GM19351 (cell line): ENCODE data around the gene GMPR.

ENCODE experiments used
- ATAC-seq: cut with Tn5 transposase; IDR thresholded peaks from one replicate; pipeline ENCODE4 v1.9.1; 2021; ENCODE audit warnings: mild to moderate bottlenecking, moderate library complexity; ENCODE audit not compliant: unreplicated experiment

The GMPR gene

DNA sequence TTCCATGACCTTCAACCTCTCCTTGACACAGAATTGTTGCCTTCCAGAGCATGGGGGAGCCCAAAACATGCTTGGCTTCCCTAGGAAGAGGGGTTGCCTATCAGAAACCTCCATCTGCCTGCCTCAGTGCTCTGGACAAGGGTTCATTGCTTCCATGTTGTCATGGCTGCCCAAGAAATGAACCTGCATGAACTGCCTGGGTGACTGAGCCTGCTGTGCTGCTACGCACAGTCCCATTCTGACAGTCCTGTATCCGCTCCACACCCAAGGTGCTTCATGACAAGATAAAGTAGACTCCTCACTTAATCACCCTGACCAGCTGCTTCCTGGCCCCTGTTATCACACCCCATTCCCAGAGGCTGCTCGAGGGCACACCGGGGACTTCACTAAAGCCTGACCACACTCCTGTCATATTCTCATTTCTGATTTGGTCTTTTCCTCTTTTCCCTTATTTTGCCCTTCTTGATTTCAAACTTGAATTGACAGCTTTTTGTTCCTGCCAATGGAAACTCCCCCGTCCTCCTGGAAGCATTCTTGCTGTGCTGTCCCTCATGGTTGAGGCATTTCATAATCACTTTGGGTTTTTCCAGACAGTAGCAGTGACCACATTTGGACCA, 31.9 kb downstream of the GMPR start:
- no peak for ATAC-seq

DNA sequence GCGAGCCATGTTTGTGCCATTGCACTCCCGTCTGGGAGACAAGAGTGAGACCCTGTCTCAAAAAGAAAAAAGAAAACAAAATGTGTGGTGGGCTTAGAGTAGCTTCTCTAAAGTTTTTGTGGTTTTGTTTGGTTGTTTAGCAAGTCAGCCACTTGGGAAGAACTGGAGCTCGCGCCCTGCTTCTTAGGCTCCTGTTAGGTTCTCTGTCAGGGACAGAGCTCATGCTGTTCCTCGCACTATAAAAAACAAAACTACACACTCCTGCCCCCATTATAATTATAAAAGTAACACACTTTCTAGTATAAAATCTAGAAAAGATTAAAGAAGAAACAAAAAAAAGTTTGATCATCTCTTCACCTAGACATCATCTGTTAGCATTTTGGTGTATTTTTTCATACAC, 33.0 kb downstream of the GMPR start:
- no peak for ATAC-seq

DNA sequence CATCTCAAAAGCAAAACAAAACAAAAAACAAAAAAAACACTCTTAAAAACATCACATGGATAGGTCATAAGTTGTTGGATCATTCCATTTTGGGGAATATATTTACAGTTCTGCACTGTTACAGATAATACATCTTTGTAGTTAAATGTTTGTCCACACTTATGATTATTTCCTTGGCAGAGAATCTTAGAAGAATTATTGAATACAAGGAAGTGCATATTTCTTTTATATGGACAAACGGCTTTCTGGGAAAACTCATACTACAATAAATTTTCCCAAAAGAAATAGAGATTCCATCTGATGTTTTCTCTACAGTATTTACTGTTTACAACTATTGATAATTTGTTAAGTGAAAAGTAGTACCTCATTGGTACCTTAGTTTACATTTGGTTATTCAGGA, 33.8 kb downstream of the GMPR start:
- no peak for ATAC-seq

GRCh38 chr6:16273256-16273655, 34.9 kb downstream of the GMPR start:
- no peak for ATAC-seq

DNA sequence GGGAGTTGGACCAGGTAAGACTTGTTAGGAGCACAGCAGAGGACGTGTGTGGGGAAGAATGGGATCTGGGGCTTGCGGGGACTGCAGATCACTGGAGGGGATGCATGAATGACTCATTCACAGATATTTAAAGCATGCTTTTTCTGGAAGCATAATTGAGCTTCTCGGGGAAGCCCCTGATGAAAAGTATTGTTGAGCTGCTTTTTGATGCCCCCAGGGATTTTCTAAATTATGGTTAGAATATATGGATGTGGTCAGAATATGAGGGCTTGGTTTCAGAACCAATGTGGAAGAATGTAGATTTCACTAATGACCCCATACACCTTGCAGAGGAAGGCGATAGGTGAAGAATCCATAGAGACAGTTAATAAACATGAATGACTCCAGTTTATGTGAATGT, 36.1 kb downstream of the GMPR start:
- ATAC-seq: no peak

- no peak for ATAC-seq
Observed at GRCh38 chr6:16274885-16275589, 36.6 kb downstream of the GMPR start.

- ATAC-seq: peak; percentile 83
Observed at GRCh38 chr6:16277101-16277981, 39.0 kb downstream of the GMPR start.

DNA sequence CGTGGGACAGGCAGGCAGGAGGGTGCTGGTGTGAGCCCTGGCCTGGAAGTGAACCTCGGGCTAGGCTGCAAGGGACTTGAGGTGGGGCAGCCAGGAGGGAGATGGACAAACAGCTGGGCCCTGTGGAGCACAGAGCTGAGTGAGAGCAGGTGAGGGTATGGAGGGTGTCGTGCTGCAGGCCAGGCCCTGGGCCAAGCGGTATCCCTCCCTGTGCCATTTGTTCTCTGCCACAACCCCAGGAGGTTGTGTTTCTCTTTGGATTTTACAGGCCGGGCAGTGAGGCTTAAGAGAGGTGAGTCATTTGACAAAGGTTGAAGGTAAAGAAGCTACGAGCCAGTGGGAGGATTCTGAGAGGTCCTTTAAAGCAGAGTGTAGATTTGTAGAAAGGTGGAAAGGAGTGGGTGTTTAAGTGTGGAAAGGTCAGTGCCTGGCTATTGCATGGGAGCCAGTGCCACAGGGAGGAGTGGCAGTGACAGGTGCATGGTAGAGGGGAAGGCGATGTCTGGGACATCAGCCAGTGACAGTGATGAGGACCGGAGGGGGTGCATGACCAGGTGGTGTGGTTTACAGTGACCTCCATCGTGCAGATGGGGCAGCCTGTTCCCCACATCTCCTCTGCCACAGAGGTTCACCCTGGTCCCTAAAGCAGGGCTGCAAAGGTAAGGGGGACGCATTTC, 39.8 kb downstream of the GMPR start:
- ATAC-seq: no peak

DNA sequence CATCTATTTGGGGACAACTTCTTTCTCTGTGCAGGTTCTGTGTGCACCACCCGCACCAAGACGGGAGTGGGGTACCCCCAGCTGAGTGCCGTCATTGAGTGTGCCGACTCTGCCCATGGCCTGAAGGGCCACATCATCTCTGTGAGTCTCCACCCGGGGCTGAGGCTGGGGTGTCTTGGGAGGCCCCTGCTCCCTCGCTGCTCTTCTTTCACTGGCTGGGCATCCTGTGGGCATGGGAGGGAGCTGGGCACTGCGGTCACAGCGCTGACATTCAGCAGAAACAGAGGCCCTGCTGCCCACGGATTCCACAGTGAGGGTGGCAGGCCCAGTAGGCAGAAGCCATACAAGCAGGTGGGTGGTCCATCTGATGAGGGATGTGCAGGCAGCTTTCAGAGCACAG, 40.4 kb downstream of the GMPR start:
- ATAC-seq: no peak

GRCh38 chr6:16279243-16279642, 40.9 kb downstream of the GMPR start:
- no peak for ATAC-seq

- no peak for ATAC-seq
Observed at GRCh38 chr6:16282370-16282769, 44.0 kb downstream of the GMPR start.

- no peak for ATAC-seq
Observed at GRCh38 chr6:16284472-16284871, 46.1 kb downstream of the GMPR start.

DNA sequence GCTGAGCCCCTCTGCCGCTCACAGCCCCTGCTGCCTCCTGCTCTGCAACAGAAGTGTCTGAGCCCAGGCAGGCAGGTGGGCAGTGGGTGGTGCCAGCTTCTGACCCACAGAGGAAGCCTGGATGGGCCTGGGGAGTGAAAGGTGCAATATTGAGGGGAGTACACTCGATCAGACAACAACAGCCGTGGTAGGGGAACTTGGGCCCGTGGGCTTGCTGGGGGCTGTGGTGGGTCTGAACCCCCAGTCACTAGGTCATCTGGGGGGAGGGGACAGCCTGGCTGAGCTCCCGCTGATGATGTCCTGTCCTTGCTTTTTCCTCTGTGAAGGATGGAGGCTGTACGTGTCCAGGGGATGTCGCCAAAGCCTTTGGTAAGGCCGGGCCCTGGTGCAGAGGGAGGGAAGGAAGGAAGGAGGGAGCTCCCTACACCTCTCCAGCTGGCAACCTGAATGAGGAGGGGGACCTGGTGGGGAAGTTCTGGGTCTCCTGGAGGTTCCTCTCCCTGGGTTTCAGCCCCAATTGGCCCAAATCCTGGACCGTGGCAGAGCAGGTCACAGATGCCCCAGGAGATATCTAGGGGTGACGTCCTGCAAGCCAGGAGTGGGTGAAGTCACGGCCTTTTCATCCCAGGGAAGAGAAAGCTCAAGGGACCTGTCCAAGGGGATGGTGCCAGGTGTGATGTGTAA, 47.2 kb downstream of the GMPR start:
- no peak for ATAC-seq

DNA sequence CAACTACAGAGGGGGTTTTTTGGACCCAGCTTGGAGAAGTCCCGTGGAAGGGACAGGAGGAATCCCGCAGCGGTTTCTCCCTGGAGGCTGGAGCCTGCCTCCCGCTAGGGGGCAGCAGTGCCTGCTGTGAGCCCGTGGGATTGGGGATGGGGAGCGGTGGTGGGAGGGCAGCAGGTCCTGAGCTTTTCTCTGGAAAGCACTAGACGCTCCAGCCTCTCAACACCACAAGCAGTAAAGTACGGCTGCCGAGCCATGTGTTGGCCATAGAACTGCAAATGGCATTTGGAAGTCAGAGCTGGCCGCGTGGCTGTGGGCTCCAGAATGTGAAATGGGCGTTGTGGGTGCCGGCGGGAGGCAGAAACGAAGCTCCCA, 47.8 kb downstream of the GMPR start:
- ATAC-seq: no peak

- no peak for ATAC-seq
Observed at GRCh38 chr6:16288163-16288562, 49.8 kb downstream of the GMPR start.

GRCh38 chr6:16291739-16292138, 53.4 kb downstream of the GMPR start:
- ATAC-seq: no peak

DNA sequence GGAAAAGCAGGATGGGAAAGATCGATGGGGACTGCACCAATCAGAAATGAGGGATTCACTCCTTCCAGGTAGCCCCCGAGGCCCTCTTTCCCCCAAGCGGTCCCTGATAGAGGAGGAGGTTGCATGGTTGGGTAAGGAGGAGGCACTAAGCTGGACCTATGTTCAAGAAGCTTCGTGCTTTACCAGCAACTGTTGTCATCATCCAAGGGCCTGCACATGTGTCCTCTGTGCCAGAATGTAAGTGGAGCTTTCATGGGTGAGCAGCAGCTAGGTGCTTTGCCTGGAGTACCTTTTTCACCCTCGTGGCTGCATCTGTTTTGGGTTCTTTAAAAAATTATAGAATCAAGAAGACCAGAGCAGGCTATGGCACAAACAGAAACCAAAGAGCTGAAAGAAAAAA, 54.0 kb downstream of the GMPR start:
- no peak for ATAC-seq

GRCh38 chr6:16292942-16293341, 54.6 kb downstream of the GMPR start:
- no peak for ATAC-seq

DNA sequence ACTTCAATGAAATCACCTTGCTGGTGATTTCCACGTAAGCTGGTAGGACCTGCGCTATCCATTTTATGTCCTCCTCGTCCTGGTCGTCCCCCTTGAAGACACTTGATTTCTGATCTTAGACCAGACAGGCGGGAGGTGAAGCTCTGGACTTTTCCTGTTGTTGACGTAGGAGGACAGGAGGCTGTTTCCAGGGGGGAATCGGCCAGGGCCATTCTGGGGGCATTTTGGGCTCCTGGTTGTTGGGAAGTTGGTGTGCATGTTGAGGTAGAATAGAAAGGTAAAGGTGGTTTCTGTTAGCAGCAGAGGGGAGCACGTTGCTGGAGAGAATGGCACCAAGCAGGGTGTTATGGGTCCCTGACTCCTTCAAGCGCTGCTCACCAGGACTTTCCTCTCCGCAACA, 56.0 kb downstream of the GMPR start:
- ATAC-seq: no peak

DNA sequence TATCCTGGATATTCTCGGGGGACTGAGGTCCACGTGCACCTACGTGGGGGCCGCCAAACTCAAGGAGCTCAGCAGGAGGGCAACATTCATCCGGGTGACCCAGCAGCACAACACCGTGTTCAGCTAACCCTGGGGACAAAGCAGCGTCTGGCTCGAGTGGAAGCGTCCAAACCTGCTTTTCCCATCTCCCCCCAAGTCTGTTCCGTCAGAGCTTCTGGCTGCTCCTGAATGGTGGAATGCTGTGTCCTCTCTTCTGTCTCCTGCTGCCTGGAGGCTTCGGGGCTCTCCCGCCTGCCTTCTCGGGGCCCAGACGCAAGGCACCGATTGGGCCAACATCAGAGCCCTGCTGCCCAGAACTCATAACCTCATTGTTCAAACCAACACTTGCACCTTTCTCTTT, 56.7 kb downstream of the GMPR start:
- no peak for ATAC-seq

- ATAC-seq: no peak
Observed at GRCh38 chr6:16295471-16295870, 57.1 kb downstream of the GMPR start.
